Neuronal stem cell (in vitro differentiated cells): ENCODE results near the gene PLA2G7.
"Not testable (repeated sequence)": the region's sequence is repeated elsewhere in the genome, so short reads cannot be mapped to it uniquely, and the experiment has no call there.

ENCODE experiments used
- DNase-seq: peaks from one replicate; pipeline ENCODE4 v3.0.0-alpha.2; 2013; ENCODE audit warnings: low spot score
- H2AFZ ChIP-seq: one replicate; pipeline ENCODE4 v1.6.1; 2013; ENCODE audit warnings: mild to moderate bottlenecking, low read length, inconsistent platforms
- H2AK5ac ChIP-seq: 2 replicates; pipeline ENCODE4 v1.6.1; 2013; ENCODE audit warnings: low read depth, mild to moderate bottlenecking, inconsistent platforms, low read length, moderate library complexity, mixed read lengths
- H2BK120ac ChIP-seq: 2 replicates; pipeline ENCODE4 v1.6.1; 2013; ENCODE audit warnings: low read depth, mild to moderate bottlenecking, inconsistent platforms, low read length, moderate library complexity, mixed read lengths
- H2BK12ac ChIP-seq: one replicate; pipeline ENCODE4 v1.6.1; 2013; ENCODE audit warnings: low read length, inconsistent platforms
- H2BK15ac ChIP-seq: 2 replicates; pipeline ENCODE4 v1.6.1; 2013; ENCODE audit warnings: mild to moderate bottlenecking, low read length, inconsistent platforms, mixed read lengths
- H2BK5ac ChIP-seq: one replicate; pipeline ENCODE4 v1.6.1; 2013; ENCODE audit warnings: inconsistent platforms, mild to moderate bottlenecking, low read length, moderate library complexity
- H3K14ac ChIP-seq: one replicate; pipeline ENCODE4 v1.6.1; 2013; ENCODE audit warnings: low read length, inconsistent platforms
- H3K18ac ChIP-seq: 2 replicates; pipeline ENCODE4 v1.6.1; 2013; ENCODE audit warnings: low read length, inconsistent platforms
- H3K23ac ChIP-seq: 2 replicates; pipeline ENCODE4 v1.6.1; 2013; ENCODE audit warnings: low read depth, mild to moderate bottlenecking, mixed read lengths, low read length, inconsistent platforms; ENCODE audit not compliant: poor library complexity
- H3K27ac ChIP-seq: replicated peaks from 3 replicates; pipeline ENCODE4 v1.5.1; 2013; ENCODE audit warnings: low read length, inconsistent platforms
- H3K27me3 ChIP-seq, 3 experiments: 2 replicates each; pipeline ENCODE4 v1.6.1; 2013; ENCODE audit warnings: low read length in 3 of 3, mild to moderate bottlenecking in 2 of 3, inconsistent platforms in 1 of 3, low read depth in 1 of 3, mixed read lengths in 1 of 3, moderate library complexity in 1 of 3; ENCODE audit not compliant: control insufficient read depth in 3 of 3, insufficient read depth in 3 of 3
- H3K36me3 ChIP-seq, 2 donors: replicated peaks in 1 of 2; 2 replicates each; pipeline ENCODE4 v1.6.1; 2013; ENCODE audit warnings: low read length in 2 of 2; ENCODE audit not compliant: control insufficient read depth in 2 of 2, insufficient read depth in 2 of 2
- H3K4ac ChIP-seq: 2 replicates; pipeline ENCODE4 v1.6.1; 2013; ENCODE audit warnings: inconsistent platforms, mild to moderate bottlenecking, low read length, moderate library complexity
- H3K4me1 ChIP-seq, 2 donors: 1 replicate in 1 of 2; 2 replicates in 1 of 2; pipeline ENCODE4 v1.6.1; 2013; ENCODE audit warnings: low read length in 2 of 2, low read depth in 1 of 2; ENCODE audit not compliant: control insufficient read depth in 2 of 2, insufficient read depth in 1 of 2
- H3K4me2 ChIP-seq: one replicate; pipeline ENCODE4 v1.6.1; 2013; ENCODE audit warnings: mild to moderate bottlenecking, low read length, inconsistent platforms; ENCODE audit not compliant: insufficient read depth, poor library complexity, severe bottlenecking
- H3K4me3 ChIP-seq, 2 donors: 2 replicates each; pipeline ENCODE4 v1.5.1; 2013; ENCODE audit warnings: low read length in 2 of 2, mild to moderate bottlenecking in 2 of 2, inconsistent platforms in 1 of 2, moderate library complexity in 1 of 2
- H3K79me1 ChIP-seq: one replicate; pipeline ENCODE4 v1.6.1; 2013; ENCODE audit warnings: low read depth, mild to moderate bottlenecking, inconsistent platforms, low read length, moderate library complexity
- H3K9ac ChIP-seq: one replicate; pipeline ENCODE4 v1.6.1; 2013; ENCODE audit warnings: mild to moderate bottlenecking, low read depth, low read length, inconsistent platforms; ENCODE audit not compliant: poor library complexity
- H3K9me3 ChIP-seq, 2 donors: replicated peaks in 1 of 2; 2 replicates each; pipeline versions ENCODE3 to v1.6.1; 2013; ENCODE audit warnings: low read length in 2 of 2, mild to moderate bottlenecking in 2 of 2, inconsistent platforms in 1 of 2, low read depth in 1 of 2, mixed read lengths in 1 of 2, moderate library complexity in 1 of 2; ENCODE audit not compliant: control insufficient read depth in 2 of 2, insufficient read depth in 1 of 2
- H4K8ac ChIP-seq: one replicate; pipeline ENCODE4 v1.6.1; 2013; ENCODE audit warnings: low read depth, mild to moderate bottlenecking, inconsistent platforms, low read length, moderate library complexity
- H4K91ac ChIP-seq: one replicate; pipeline ENCODE4 v1.6.1; 2013; ENCODE audit warnings: low read length, low read depth, mild to moderate bottlenecking, inconsistent platforms; ENCODE audit not compliant: poor library complexity
- WGBS, 2 donors: extraction: QIAGEN DNeasy Blood & Tissue Kit; methylation state at CpG; one replicate each; pipeline ENCODE4 v1.1.7; 2013; ENCODE audit warnings: missing lambda C conversion rate in 2 of 2, mixed read lengths in 1 of 2; ENCODE audit not compliant: insufficient read length in 2 of 2, insufficient replicate concordance in 1 of 2; ENCODE audit errors: extremely low coverage in 2 of 2; 5-methylcytosine and 5-hydroxymethylcytosine counted together

The PLA2G7 gene

GRCh38 chr6:46777476-46778346, 42.5 kb upstream of the PLA2G7 start:
- no peak overlapping the region for H2BK15ac ChIP-seq
- no peak overlapping the region for H2AFZ ChIP-seq
- no peaks in the 10 kb centered on the region for H3K36me3 ChIP-seq
- no peak overlapping the region for H2AK5ac ChIP-seq
- no peak overlapping the region for H3K4me2 ChIP-seq
- no peak for DNase-seq
- no peak overlapping the region for H2BK5ac ChIP-seq
- no peak overlapping the region for H3K23ac ChIP-seq
- no peak overlapping the region for H3K14ac ChIP-seq
- no peak overlapping the region for H3K18ac ChIP-seq
- H3K4me3 ChIP-seq = no peak overlapping the region
- no peak overlapping the region for H3K4ac ChIP-seq
- H3K27ac ChIP-seq = no peak overlapping the region
- H3K9me3 ChIP-seq = no peaks in the 10 kb centered on the region
- no peaks in the 10 kb centered on the region for H3K79me1 ChIP-seq
- WGBS, 2 donors = no CpG with 5 or more reads among the region's 12 CpGs
- H3K9ac ChIP-seq = no peak overlapping the region
- H3K27me3 ChIP-seq = no peaks in the 10 kb centered on the region
- no peaks in the 10 kb centered on the region for H3K4me1 ChIP-seq
- H2BK12ac ChIP-seq = no peak overlapping the region
- no peak overlapping the region for H2BK120ac ChIP-seq
- no peak overlapping the region for H4K91ac ChIP-seq
- no peak overlapping the region for H4K8ac ChIP-seq

- Histone ChIP-seq H3K36me3 (no peaks in the 10 kb centered on the region), H3K4me3 (no peak overlapping the region), H2BK12ac (no peak overlapping the region), H2BK5ac (no peak overlapping the region), H2BK15ac (no peak overlapping the region), H3K23ac (no peak overlapping the region), H3K79me1 (no peaks in the 10 kb centered on the region), H3K9ac (no peak overlapping the region), H3K14ac (no peak overlapping the region), H3K27ac (no peak overlapping the region), H2BK120ac (no peak overlapping the region), H2AK5ac (no peak overlapping the region), H4K8ac (no peak overlapping the region), H3K18ac (no peak overlapping the region), H3K4ac (no peak overlapping the region), H3K4me1 (no peaks in the 10 kb centered on the region), H2AFZ (no peak overlapping the region), H3K27me3 (no peaks in the 10 kb centered on the region), H4K91ac (no peak overlapping the region), H3K9me3 (no peaks in the 10 kb centered on the region), H3K4me2 (no peak overlapping the region)
- no peak for DNase-seq
- WGBS, 2 donors = no CpG with 5 or more reads among the region's 5 CpGs
These were observed 41.0 kb upstream of the PLA2G7 start for GRCh38 chr6:46776070-46776712.

GRCh38 chr6:46774736-46775135, 39.6 kb upstream of the PLA2G7 start:
- H3K14ac ChIP-seq, H3K9me3 ChIP-seq, H3K4ac ChIP-seq, H2AFZ ChIP-seq, H3K9ac ChIP-seq, H2AK5ac ChIP-seq, H3K4me3 ChIP-seq, H3K4me1 ChIP-seq, H2BK5ac ChIP-seq, H2BK12ac ChIP-seq, H2BK120ac ChIP-seq, H2BK15ac ChIP-seq, DNase-seq, H3K23ac ChIP-seq, H4K91ac ChIP-seq, H3K27me3 ChIP-seq, H3K36me3 ChIP-seq, H3K27ac ChIP-seq, H3K18ac ChIP-seq, H3K4me2 ChIP-seq, H4K8ac ChIP-seq, H3K79me1 ChIP-seq: not testable (repeated sequence)
- WGBS, 2 donors = no CpG with 5 or more reads among the region's 24 CpGs

- no peaks in the 10 kb centered on the region for H3K9me3 ChIP-seq
- no peak overlapping the region for H3K14ac ChIP-seq
- H4K91ac ChIP-seq = no peak overlapping the region
- H3K18ac ChIP-seq = no peak overlapping the region
- no peak overlapping the region for H2BK120ac ChIP-seq
- no peaks in the 10 kb centered on the region for H3K79me1 ChIP-seq
- H3K4me3 ChIP-seq = no peak overlapping the region
- no peak overlapping the region for H3K4me2 ChIP-seq
- H3K27me3 ChIP-seq = no peaks in the 10 kb centered on the region
- no peak overlapping the region for H3K9ac ChIP-seq
- H2BK12ac ChIP-seq = no peak overlapping the region
- H3K36me3 ChIP-seq = no peaks in the 10 kb centered on the region
- H4K8ac ChIP-seq = no peak overlapping the region
- no CpG with 5 or more reads among the region's 1 CpG for WGBS, 2 donors
- no peak overlapping the region for H2AK5ac ChIP-seq
- H2BK5ac ChIP-seq = no peak overlapping the region
- H2AFZ ChIP-seq = no peak overlapping the region
- no peak overlapping the region for H2BK15ac ChIP-seq
- no peak overlapping the region for H3K4ac ChIP-seq
- no peak overlapping the region for H3K27ac ChIP-seq
- no peaks in the 10 kb centered on the region for H3K4me1 ChIP-seq
- no peak for DNase-seq
- H3K23ac ChIP-seq = no peak overlapping the region
These were observed 38.2 kb upstream of the PLA2G7 start for GRCh38 chr6:46773201-46773855.
